ENCODE data around the gene PIGZ.

DNA sequence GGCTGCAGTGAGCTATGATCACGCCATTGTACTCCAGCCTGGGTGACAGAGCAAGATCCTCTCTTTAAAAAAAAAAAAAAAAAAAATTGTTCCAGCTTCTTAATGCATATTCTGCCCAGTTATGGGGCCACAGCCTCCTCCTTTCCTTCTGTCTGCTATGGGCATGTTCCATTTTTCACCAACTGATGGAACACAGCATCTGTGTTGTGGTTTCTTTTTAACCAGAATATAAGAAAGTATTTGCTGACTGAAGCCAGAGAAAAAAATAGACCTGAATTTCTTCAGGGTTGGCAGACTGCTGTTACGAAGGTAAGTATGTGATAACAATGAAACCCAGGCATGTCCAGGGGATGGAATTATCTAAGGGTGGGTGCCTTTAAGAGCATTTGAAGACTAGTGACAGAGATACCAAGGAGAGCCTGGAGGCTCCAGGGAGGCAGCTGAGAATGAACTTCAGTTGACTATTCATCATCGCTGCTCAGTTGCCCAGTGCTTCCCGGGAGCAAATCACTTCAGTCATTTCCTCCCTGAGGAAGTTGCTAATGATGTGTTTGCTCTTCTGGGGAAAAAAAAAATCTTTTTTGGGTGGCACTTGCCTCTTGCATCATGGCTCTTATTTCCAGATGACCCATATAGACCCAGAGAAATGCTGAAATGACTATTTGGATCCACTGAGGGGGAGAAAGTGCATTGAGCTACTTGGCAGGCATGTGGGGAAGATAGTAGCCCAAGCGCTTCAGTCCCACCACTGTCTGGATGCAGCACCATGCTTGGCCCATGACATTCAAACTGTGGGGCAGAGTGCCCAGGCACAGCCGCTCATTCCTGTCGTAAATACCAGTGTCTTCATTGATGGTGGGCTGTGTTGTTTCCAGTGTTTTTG, 40.8 kb downstream of the PIGZ start:
- TF ChIP-seq POLR2AphosphoS5 (IDR thresholded peaks at IDR 0.05; ENCODE audit: borderline replicate concordance, low read depth, low read length), result no peak
- TF ChIP-seq EZH2 (IDR thresholded peaks at IDR 0.05), result no peak
